ENCODE data around the gene ZNF407.

Gene ZNF407

DNA sequence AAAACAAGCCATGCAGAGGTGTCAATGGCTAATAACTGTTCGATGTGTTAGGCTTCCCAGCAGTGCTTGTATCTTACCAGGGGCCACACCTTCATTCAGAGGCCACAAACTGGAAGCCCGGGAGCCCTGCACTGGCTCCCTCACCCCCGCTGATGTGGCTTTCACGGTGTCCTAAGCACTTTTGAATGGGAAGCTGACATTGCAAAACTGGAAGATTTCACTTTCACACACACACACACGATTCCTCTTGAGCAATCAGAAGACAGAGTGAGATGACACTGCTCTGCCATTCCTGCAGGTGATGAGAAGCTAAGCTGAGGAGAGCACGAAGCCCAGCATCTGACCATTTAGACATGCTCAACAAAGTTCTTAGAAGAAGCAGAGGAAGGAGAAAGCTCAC is 8.6 kb upstream of the ZNF407 start:
- DNase-seq (ENCODE audit: low read depth): no peak

DNA sequence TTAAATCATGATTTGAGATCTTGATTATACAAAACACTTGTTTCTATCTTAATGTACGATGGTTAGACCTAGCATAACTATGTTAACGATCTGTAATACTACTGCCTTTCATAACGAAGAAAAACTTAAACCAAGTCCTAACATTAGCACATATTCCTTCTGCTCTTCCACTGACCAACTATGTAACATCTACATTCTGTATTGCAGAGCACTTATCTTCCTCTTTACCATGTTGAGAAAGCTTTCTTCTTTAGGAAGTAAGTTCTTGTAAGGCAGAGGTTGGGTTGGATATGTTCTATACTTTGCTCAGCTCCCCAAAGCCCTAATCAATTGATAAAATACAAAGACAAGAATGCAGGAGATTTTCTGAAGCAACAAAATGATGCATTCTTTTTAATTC is 7.9 kb upstream of the ZNF407 start:
- DNase-seq (ENCODE audit: low read depth): no peak

DNA sequence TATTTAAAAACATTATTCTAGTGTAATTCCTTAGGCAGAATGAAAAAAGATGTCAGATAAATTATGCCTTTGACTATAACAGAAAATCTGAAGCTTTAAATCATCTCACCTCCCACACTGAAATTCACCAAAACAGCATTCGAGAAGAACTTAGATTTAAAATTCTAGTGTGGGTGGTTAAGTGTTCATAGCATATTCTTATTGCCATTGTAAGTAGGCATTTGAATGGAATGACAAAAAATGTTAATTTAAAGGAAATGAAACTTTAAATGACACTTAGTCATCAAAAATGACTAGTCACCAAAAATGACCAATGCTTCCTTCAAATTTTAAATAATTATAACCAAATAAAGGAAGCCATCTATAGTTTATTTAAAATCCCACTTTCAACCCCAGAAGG is 7.0 kb upstream of the ZNF407 start:
- no peak for DNase-seq (ENCODE audit: low read depth)

DNA sequence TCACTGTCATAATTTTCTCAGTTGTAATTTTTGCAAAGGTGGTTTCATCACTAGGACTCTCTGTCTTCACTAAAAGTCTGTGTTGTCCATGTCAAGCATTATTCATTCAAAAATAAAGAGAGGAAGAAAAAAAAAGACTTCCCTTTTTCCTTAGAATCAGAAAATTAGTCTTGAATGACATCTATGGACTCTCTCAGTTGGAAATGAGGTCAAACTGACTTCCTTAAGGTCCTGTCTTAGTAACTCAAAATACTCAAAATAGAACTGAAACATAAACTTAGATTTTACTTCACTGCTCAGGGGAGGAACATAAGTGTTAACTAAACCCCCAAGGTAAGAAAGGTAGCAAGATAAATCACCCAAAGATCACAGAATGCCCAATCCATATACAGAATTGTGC is 2.2 kb upstream of the ZNF407 start:
- no peak for DNase-seq (ENCODE audit: low read depth)

DNA sequence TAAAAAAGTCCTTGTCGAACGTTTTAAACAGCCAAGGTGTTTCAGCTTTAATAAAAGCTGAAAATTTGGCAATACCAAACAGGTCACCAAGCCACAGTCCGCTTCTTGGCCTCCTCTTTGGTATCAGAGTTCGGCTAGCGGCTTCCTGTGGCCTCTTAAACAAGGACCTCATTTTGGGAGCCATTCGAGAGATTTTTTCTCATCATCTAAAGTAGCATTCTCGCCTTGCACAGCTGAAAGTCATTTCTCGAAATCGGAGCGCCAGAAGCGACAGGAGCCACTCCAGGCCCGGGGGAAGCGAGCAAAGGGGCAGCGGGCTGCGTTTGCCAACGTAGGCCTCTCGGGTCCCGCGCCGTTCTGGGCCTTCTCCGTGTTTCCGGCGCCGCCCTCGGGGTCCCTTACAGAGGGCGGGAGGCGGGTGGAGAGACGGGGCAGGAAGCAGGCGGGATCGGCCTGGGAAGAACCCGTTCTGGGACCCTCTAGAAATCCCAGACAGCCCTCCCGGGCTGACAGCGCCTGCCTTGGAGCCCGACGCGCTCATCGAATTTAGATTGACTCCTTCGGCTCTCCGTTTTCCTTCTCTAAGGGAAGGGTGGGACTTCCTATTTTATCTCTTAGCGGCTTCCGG is 522 bp upstream of the ZNF407 start:
- peak; percentile 41 for DNase-seq (ENCODE audit: low read depth)

DNA sequence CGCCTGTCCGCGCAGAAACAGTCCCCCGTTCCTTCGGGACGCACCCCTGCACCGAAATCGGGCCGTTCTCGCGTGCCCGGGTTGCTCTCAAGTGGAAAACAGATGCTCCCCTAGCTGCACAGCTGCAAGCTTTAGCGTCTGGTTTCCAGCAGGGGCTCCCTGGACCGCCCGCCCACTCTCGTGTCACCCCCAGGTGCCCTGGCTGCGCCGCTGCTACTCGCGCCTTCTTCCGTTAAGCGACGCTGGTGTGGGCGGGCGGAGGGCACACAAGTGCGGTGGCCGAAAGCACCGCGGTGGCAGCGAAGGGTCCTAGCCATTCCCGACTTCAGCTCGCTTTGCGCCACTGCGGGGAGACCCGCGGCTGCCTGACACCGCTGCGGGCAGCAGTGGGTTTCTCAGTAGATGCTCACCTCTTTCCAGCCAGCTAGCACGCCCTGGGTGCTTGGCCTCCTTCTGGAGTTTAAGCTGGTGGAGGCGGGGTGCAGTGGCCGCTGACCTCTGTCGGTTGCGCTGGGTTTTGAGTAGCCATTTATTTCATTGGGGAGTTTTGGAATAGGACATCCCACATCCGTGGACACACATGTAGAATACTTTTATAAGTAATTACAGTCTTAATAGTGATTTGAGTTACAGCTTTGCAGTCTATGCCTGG is 806 bp downstream of the ZNF407 start:
- peak; percentile 43 for DNase-seq (ENCODE audit: low read depth)

DNA sequence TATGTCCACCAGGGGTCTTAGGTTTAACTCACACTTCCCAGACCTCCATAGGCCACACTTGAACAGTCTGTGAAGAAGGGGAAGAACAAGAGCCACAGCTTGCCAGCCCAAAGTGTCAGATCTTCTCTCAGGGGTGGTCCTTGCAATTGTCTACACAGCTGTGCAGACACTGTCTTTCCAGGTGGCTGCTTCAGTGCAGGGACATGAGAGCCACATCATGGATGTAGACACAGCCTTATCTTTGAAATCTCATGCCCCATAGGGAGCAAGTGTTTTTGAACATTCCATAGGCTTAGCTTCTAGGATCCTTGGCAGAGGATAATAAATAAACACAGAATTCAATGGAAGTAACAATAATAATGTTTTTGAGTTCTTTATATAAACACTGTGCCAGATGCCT is 6.7 kb downstream of the ZNF407 start:
- no peak for DNase-seq (ENCODE audit: low read depth)

DNA sequence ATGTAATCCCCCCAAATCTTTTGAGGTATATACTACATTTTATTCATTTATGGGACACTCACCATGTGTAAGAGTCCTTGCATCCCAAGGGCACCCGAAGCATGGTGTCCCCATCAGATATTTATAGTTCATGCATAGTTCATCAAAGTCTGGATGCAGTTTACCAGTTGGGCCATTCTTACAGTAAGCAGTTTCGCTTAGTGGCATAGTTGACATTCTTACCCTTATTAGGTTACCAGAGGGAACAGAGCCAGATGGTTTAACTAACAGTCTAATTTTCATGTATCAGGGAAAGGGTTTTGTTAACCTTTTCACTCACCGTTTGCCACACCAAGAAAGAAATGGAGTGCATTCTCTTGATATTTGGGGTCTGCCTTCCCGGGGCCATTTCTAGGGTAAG is 7.1 kb downstream of the ZNF407 start:
- no peak for DNase-seq (ENCODE audit: low read depth)

DNA sequence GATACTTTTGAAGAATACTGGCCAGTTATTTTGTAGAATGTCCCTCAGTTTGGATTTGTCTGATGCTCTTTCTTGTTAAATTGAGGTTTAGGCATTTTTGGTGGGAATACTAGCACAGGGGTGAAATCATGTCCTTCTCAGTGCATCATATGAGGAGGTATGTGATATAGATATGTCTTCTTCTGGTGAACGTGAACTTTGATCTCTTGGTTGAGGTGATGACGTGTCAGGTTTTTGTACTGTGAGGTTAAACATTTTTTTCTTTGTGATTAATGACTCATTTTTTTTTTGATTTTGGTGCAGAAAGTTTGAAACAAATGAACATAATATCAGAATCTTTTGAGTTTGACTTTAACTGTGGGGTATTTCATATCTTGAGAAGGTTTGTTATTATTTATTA is 11.0 kb downstream of the ZNF407 start:
- no peak for DNase-seq (ENCODE audit: low read depth)

DNA sequence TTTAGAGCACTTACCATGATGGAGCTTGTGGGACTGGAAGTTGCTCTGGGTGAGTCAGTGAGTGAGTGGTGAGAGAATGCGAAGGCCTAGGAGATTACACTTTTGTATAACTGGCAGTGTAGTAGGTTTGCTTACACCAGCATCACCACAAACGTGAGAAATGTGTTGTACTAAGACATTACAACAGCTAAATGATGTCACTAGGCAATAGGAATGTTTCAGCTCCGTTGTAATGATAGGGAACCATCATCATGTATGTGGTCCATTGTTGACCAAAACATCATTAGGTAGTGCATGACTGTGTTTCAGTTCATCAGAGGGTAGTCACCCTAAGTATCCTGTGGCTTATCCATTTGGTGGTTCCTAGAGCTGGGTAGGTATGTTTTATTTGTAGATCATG is 11.9 kb downstream of the ZNF407 start:
- DNase-seq (ENCODE audit: low read depth): no peak

DNA sequence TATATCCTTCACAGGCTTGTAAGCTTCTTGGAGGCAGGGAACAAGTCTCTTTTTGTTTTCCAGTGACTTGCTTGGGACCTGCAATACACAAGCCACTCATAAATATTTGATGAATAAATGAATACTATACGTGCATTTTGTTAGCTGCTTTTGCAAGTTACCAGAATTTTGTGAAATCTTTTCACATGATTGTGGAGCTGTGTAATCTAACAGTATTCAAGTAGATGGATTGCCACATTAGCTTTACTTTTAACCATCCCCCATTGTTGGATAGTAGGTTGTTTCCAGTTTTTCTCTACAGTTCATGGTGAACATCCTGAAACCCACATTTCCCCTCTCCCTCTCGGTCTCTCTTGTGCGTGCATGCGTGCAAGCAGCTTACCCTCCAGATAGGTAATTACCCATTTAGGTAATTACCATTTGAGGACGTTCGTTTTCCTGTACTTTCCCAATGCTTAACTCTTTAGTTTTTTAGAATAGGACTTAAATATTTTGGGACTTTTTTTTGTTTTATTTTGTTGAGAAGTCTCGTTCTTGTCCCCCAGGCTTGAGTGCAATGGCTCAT is 12.5 kb downstream of the ZNF407 start:
- DNase-seq (ENCODE audit: low read depth): no peak

DNA sequence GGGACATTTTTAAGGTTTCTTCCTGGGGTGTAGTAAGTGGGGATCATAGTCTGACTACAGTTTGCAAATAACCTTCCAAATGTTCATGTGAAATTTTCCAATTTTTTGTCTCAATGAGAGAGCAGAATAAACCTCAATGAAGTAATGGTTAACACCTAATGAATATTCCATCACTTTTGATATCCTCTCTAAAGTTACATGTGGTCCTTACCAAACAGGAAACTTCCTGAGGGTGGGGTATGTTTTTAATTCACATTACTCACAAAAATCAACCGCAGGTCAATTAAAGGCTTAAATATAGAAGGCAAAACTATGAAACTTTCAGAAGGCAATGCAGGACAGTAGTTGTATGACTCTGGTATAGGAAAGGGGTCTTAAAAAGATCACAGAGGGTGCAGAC is 13.2 kb downstream of the ZNF407 start:
- no peak for DNase-seq (ENCODE audit: low read depth)

DNA sequence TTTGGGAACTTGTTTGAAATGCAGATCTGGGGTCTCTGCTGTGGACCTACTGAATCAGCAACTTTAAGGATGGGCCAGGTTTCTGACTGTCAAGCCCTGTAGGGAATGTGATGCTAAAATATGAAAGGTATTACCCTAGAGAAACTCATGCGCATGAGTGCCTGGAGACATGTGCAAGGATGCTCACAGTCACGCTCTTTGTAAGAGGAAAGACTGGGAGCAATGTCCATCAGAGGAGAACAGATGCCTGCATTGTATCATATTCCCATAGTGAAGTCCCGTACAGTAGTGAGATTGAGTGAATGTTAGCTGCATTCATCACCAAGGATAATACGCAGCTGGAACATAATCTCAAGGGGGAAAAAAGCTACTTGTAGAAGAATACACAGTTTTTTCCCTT is 14.1 kb downstream of the ZNF407 start:
- DNase-seq (ENCODE audit: low read depth): no peak

DNA sequence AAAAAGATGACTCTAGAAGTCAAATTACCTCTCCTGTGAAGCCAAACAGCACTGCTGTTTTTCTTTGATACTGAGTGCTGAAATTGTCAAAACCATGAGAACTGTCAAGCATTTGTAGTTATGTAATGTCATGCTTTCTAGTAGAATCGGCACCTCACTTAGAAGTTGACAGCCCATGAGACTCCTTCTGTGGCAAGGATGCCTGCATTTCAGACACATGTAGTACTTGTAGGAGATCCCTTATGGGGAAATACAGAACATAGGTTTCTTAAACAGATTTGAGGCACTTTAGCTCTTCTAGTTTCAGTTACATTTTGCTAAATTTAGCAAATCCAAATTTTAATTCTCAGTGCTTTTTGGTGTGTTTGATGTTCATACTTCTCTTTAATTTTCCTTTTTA is 15.7 kb downstream of the ZNF407 start:
- DNase-seq (ENCODE audit: low read depth): no peak

DNA sequence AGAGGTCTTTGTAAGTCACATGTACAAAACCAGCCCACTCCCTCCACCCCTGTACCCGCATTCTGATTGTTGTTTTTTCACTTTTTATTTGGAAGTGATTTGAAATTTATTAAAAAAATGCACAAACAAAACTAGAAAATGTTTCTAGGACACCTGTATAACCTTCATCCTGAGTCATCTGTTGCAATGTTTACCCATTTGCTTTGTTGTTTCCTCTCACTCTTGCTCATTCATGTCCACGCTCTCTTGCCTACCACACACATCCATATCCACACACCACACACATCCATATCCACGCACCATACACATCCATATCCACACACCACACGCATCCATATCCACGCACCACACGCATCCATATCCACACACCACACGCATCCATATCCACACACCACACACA is 18.8 kb downstream of the ZNF407 start:
- DNase-seq (ENCODE audit: low read depth): no peak

DNA sequence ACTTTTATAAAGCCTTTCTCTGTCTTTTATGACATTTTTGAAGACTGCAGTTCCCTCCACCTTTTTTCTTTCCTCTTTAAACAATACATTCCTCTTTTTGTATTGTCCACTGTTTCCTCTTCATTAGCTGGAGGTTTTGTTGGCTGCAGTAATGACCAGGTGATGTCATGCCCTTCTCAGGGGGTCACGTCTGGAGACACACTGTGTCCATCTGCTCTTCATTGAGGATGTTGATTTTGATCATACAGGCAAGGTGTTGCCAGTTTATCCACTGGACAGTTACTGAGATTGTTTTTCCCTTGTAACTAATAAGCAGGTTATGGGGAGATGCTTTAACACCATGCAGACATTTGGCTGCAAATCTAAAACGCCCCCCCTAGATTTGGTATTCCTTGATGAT is 19.8 kb downstream of the ZNF407 start:
- DNase-seq (ENCODE audit: low read depth): no peak

DNA sequence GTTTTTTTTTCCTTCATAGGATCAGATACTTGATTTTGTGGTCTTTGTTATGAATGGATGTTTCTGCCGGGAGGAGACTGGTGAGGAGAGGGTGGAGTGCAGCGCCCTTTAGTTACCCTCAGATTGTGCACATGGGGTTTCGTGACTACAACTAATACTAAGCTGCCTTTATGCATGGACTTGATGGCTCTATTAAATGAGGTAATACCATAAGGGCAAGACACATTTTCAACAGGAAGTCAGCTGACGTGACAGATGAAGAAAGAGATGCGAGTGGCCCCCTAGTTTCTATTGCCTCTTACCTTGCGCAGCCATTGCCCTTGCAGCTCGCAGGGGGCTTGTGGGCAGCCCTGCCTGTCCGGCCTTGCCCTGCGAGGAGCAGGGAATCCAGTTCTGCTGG is 24.4 kb downstream of the ZNF407 start:
- no peak for DNase-seq (ENCODE audit: low read depth)

DNA sequence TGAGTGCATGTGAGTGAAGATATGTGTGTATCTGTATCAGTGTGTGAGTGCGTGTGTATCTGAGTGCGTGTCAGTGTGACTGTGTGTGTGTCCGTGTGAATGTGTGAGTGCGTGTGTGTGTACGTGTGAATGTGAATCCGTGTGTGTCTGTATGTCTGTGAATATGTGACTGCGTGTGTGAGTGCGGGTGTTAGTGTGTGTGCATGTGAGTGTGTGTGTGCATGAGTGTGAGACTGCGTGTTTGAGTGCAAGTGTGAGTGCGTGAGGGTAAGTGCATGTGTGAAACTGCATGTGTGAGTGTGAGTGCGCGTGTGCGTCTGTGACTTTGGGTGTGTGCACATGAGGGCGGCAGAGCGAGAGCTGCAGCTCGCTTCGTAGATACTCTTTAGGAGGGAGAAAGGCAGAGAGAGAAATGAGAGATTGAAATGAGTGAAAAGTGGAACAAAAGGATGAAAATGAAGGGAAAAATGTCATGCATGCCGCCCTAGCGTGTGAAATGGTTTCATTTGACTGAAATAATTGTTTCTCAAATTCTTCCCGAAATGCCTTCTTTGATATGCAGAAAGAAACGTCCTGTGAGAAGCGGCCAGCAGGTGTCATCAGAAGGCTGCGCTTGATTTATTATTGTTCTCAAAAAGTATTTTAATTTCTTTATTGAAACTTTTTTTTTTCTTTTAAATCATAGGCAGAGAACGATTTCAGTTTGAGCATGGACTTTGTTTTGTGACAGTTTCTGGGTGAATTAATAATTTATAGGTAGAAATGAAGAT is 25.6 kb downstream of the ZNF407 start:
- DNase-seq (ENCODE audit: low read depth): no peak

DNA sequence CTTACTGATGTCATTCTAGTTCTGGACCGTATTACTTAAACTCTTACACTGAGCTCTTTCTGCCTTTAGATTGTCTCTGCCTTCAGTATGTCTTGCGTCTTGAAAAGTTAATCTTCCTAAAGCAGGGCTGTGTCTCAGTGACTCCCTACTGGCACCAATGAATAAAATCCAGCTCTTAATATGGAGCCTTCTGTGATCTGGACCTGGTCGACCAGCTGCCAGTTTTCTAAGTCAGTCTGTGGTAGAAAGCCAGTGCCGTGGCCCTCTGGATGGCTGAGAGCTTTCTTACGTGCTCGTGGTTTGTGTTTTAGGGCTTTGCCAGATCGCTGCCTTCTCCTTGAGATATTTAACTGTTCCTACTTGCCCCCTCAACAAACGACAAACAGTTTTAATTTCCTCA is 26.8 kb downstream of the ZNF407 start:
- DNase-seq (ENCODE audit: low read depth): no peak

DNA sequence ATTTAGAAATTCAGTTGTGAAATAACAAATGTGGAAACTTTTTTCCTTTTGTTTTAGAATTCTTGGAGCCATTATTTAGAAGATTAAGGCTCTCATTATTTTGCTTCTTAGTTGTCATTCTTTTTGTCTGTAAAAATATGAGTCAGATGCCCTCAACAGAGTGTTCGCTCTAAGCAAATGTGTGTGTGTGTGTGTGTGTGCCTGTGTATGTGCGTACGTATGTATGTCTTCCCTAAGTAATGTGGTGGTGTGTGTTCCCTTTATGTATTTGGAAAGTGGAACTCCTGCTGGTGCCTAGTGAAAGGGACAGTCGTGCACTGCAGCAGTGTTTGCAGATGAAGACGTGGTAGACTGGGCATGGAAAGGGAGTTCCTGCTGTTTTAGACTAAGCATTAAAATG is 27.5 kb downstream of the ZNF407 start:
- no peak for DNase-seq (ENCODE audit: low read depth)

DNA sequence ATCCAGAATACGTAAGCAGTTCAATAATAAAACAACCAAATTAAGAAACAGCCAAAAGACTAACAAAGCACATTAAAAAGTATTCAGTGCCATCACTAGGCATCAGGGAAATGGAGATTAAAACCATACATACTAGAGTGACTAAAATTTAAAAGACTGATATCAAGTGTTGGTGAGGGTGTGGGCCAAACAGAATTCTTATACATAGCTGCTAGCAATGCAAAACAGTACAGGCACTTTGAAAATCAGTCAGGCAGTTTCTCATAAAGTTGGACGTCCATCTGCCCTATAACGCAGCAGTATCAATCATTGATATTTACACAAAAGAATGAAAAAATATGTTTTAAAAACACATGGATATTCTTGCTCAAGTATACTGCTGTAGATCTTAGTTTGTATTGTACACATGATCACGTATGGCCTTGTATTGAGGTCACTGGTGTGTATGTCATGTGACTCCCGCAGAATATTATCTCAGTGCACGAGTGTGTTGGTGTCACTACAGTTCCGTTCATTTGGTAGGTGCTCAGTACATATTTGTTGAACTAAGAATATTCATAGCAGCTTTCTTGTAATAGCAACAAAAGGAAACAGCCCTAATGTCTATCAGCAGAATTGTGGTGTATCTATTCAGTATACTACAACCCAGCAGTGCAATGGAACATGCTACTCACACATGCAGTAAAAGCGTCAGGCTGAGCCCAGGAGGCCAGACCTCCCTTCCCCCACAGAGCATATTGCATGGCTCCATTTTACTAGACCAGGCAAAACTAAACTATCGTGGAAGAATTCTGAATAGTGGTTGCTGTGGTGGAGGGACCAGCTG is 28.6 kb downstream of the ZNF407 start:
- no peak for DNase-seq (ENCODE audit: low read depth)

DNA sequence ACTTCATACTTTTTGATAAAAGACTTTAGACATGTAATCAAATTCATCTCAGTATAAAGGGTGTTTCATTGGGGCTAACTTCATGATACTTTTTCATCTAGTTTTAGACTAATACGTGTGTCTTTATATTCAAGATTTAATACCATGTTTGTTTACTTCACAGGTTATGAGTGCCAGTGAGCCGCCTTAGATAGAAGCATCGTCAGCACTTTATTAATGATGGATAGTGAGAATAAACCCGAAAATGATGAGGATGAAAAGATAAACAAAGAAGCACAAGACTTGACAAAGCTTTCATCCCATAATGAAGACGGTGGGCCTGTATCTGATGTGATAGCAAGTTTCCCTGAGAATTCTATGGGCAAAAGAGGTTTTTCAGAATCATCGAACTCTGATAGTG is 33.1 kb downstream of the ZNF407 start:
- no peak for DNase-seq (ENCODE audit: low read depth)
